ENCODE results near the gene NEURL1.
A peak's percentile ranks its signal among the peaks of the same experiment; 100 is the strongest.
"Not testable (repeated sequence)": the region's sequence is repeated elsewhere in the genome, so short reads cannot be mapped to it uniquely, and the experiment has no call there.

NEURL1 gene

DNA sequence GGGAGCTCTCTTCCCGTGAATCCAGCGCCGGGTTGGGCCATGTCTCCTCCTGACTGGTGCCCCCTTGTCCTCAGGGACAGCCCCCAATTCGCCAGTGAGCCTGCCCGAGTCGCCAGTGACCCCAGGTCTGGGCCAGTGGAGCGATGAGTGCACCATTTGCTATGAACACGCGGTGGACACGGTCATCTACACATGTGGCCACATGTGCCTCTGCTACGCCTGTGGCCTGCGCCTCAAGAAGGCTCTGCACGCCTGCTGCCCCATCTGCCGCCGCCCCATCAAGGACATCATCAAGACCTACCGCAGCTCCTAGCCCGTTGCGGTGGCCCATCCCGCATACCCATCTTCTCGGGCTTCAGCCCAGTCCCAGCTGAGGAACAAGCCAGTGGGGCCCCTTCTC, 96.6 kb downstream of the NEURL1 start:
- no peak for DNase-seq

DNA sequence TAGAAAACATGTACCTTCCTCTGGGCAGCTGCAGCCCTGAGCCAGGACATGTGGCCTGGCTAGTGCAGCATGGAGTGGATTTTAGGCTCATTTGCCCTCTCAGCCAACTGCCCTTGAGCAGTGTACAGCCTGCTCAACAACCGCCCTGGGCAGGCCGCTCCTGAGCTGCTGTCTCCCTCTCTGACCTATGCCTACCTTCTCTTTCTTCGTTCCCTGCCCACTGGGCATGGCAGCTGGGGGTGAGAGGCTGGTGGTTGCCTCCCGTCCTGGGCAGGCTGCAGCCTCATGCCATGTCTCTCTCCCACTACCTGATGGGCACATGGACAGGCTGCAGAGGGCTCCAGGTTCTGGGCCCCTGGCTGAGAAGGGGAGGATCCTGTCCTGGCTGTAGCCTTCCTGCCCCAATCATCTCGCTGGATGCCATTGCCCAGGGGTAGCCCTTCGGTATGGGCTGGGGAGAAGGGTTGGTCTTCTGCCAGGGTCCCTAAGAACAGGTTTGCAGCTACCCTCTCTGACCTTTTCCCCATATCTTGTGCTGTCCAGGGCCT, 97.3 kb downstream of the NEURL1 start:
- no peak for DNase-seq

DNA sequence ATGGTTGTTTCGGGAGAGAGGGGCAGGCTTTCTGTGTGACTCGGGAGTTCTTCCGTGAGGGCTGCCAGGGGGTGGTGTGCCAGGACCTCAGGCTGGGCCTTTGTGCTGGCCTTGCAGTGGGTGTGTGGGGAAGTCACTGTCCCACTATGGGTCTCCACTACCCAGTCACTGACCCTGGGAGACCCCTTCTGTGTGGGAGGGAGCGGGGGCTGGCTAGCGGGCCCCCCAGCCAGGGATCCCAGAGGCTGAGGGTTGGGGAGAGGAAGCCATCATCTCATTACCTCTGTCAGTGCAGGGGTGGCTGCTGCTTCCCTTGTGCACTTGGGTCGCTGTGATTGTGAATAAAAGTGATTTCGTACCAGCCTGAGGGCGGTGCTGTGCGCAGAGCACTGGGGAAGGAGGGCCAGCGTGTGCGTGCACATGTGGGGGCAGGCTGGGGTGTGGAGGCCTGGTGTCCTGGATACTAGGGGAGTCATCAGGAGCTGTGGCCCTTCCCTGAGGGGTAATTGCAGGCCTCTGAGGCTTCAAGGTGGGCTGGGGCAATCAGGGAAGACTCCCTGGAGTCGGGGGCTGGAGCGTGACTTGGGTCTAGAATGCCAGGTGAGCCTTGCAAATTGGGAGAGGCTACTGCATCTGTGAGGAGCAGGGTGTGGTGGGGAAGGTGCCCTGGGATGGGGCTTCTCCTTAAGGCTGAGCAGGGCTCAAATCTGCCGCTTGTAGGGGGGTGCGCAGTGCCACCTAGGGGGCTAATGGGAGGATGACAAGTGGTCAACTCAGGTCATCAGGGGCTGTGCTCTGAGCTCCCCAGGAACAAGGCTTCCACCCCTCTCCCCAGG, 98.9 kb downstream of the NEURL1 start:
- peak in 1 of 2 experiments; percentile 44 for DNase-seq

DNA sequence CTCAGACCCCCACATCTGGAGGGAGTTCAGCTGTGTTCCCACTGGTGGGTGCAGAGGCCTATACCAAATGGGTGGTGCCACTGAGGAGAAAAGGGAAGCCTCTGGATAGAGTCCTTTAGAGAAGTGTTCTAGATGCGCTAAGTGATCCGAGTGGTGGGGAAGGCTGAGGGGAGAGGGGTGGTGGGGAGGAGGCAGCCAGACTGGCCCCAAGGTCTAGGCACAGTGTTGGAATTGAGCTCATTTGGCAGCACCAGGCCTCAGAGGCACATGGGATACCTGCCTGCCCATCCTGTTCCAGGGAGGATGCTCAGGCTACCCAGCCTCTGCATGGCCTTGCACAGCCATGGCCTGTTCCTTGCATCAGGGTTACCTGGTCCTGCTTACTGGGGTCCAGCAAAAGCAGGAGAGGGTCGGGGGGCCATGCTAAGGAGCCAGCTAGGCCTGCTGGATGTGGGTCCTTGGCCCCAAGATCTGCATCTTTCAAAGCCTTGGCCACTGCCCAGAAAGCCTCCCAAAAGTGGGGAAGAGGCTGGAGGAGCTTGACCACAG, 99.6 kb downstream of the NEURL1 start:
- DNase-seq, result no peak

DNA sequence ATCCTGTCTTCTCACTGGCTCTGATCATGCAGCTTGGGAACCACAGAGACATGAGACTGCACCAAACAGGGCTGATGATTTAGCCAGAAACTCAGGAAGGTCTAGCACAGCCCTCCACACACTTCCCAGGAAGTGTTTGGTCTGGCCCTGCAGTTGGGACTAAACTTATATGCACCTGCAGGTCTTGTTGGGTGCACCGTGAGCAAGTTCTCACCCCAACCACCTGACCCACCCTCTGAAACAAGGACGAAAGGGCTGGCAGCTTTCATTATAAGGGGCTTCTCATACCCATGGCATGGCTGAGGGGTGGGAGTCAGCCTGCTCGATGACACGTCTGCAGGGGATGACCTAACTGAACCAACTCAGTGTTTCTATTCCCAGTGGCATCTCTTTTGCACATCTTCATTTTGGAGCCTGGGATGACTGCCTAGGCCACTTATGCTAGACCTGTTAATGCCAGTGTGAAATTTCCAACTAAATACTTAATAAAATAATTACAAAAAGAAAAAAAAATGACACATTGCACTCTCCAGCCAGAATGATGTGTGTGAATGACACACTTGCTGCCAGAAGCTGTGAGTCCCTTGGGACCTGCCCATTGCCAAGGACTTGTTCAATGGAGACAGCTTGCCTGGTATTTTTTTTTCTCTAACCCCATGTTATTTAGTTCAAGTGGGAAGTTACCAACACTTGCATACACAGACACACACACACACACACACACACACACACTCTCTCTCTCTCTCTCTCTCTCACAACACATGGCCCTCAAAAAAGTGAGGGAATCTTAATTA, 102.6 kb downstream of the NEURL1 start:
- no peak for DNase-seq

DNA sequence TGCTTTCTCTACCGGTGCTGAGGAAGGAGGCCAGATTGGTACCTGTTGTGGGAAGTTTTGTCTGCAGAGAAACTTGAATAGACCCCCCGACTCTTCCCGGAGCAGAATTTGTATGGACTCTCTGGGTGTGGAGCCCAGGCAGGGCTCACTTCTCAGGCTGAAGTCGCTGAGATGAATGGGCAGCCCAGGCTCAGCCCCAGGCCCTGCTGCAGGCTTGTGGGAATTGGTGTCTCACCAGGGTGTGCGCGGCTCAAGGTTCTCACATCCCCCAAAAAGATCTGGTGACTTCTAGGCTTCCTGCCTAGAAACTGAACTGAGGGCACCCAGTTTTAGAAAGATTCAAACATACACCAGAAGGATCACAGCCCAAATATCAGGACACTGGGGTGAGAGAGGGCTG, 103.5 kb downstream of the NEURL1 start:
- DNase-seq, result no peak

DNA sequence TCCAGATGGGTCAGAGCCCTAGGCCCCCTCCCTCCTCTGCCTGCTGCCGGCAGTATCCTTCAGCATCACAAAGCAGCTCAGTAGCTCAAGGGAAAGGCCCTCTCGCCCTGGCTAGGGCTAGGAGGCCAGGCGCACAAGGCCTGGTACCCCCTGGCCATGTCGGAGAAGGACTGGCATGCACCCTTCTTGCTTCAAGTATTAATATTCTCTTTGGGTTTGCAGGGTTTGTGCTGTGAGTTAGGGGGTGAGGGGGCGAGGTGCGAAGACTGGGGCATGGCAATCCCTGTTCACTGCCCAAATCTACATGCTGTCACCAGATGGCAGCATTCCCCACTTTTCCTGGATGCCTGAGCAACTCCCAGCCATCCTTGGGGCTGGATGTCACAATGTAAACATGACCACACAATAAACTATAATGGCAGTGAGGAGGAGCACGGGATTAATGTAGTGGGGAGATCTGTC, 105.2 kb downstream of the NEURL1 start:
- DNase-seq, result peak; percentile 33 to 81

DNA sequence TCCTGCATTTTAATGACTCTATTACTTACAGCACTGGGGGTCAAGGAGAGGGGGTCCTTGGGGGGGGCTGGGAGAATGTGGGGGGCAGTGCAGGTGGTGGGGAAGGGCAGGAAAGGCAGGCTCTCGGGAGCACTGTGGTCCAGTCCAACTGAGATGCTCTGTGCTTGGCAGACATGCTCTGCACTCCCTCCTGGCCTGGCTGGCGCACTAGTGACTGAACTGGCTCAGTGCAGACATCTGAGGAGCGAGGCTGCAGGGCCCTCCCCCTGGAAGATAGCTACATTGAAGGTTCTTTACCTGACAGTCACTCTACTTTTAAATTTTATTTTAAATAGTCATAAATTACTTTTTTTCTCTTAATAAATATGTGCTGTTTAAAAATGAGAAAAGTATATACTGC, 105.7 kb downstream of the NEURL1 start:
- no peak for DNase-seq

DNA sequence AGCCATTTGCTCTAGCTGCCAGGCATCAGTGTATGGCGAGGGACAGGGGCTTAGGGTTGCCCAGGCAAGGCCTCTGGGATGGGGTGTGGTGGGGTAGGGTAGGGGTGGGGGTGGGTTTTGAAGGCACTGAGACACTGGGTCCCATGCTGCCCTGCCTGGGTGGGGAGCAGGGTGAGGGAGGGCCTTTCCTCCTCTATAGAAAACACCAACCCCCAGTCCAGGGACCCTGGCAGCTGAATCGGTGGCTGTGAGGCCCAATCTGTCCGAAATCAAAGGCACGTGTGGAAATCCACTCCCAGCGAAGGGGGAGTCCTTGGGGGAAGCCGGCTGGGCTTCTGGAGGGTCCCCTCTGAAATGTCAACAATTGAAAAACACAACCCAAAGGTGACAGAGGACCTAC, 106.4 kb downstream of the NEURL1 start:
- DNase-seq, result no peak

DNA sequence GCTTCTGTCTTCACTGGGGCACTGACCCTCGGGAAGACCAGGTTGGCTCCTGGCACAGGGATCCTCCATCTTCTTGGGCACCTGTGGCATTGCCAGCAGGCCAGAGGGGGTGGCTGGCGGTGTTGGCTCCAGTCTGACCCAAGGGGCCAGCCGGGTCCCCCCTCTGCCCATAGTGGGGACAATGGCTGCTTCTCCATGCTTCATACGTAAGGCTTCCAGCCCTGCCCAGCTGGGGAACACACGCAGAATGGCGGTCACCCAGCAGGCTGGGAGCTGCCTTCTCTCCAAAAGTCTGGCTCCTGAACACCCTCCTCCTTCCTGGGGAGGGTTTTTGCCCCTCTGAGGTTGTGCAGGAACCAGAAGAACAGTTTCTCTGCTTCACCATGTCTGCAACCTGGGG, 106.8 kb downstream of the NEURL1 start:
- no peak for DNase-seq

DNA sequence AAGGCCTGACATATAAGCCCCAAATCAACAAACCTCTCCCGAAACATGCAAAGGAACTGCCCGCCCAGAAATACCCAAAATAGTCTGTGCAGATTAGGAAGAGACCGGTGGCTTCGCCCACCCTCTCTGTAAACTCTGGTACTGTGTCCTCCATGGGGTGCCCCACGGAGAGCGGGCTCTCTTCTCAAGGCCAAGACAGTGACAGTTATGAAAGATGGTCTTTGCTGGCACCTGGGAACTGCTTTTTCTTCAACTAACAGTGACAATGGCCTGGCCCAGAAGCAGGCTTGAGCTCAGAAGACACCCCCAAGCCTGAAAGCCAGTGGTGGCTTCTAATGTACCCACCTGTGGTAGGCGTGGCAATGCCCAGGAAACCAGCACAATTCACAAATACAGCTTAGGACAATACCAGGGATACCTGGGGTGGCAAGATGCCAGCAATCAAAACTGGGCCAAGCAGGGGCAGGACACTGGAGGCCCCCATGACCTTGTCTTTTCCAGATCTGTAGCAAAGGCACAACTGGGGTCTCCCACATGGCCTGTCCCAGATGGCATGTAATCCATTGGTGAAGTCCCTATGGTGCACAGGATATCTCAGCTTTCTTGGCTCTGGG, 107.6 kb downstream of the NEURL1 start:
- DNase-seq, result no peak

DNA sequence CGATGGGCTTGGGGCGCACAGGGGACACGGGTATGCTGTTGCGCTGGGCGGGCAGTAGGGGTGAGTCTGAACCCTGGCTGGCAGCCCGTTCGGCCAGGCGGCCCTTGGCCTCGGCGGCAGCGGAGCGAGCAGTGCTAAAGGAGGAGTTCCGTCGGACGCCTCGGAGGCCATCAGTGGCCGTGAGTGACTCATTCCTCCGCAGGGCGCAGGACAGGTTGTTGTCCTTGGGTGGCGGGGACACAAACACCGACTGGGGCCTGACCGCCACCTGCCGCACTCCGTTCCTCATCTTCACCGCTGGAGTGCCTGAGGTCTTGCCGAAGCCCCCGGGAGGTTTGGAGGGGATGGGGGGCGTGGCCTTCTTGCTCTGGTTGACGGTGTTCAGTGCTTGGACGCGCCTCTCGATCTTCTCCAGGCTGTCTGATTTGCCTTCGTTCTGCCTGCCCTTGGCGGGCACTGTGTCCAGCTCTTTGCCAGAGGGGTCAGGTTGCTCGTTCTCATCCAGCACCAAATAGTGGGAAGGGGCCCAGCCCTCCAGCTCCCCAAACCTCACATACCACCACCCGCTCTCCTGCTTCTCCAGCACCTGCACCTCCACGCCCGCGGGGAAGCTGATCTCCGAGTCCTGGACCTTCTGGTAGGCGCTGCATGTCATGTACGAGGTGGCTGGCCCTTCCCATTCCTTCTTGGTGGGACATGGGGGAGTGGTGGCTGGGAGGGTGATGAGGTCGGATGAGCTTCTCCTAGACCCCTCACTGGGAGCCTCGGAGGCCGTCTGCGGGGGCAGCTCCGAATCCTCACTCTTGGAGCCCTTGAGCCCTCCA, 108.7 kb downstream of the NEURL1 start:
- no peak for DNase-seq

DNA sequence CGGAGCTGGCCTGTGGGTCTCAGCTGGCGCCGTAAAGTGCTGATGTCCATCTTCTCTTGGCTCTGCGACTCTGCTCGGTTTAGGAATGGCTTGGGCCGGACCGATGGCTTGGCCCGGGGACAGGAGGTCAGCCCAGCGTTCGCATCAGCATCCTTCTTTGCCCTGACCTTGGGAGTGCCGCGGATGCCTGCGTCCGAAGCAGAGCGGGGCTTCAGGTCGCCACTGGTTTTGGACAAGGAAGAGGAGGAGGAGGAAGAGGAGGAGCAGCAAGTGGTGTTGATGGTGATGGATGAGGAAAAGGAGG, 109.3 kb downstream of the NEURL1 start:
- DNase-seq, result no peak

DNA sequence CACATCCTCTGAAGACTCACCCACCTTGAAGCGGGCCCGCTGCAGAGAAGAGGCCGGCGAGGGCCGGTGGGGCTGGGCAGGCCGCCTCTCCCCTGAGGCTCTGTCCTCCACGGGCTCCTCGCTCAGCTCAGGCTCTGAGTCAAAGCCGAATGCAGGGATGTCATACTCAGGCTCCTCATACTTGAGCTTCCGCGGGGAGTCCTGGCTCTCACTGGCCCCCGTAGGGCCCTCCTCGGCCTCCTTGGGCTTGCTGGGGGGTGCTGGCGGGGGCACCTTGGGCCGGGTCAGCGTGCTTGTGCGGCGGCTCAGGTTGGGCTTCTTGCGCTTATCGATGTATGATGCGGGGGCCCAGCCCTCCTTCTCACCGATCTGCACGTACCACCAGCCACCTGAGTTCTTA, 109.9 kb downstream of the NEURL1 start:
- DNase-seq, result no peak

DNA sequence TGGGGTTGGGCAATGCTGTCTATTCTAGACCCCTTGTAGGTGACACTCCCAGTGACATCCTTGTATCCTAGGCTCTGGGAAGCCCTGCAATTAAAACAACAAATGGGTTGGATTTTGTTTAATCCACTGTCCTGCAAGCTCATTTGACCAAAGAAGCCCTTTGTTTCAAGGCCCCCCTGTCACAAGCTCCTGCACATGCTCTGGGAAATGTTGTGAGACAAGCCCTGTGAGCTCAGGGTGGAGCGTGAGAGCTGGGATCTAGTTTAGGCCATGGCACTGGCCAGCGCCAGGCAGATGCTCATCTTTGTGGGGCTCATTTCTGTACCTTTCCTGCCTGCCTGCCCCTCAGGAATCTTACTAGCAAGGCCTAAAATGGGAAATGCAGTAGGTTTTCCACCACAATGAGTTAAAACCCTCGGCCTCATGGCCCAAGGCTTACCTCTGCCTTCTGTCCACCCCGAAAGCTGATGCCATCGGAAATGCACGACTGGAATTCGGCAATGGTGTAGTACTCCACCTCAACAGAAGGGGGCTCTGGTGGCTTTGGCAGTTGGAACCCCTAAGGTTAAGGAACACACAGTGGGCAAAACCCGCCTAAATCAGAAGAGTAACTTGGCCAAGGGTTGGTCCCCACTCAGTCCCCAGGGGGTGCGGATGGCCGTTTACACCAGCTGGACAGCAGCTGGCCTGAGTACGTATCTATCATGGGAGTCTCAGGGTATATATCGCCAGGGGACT, 112.0 kb downstream of the NEURL1 start:
- DNase-seq, result peak; percentile 4 to 25

DNA sequence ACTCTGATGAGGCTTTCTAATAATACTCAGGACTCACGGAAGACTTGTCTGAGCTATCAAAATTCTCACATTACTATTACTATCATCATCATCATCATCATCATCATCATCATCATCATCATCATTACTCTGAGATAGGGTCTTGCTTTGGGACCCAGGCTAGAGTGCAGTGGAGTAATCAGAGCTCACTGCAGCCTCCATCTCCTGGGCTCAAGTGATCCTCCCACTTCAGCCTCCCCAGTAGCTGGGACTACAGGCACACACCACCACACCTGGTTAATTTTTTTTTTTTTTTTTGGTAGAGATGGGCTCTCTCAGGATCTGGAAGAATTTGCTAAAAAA, 112.6 kb downstream of the NEURL1 start:
- not testable (repeated sequence) for DNase-seq

DNA sequence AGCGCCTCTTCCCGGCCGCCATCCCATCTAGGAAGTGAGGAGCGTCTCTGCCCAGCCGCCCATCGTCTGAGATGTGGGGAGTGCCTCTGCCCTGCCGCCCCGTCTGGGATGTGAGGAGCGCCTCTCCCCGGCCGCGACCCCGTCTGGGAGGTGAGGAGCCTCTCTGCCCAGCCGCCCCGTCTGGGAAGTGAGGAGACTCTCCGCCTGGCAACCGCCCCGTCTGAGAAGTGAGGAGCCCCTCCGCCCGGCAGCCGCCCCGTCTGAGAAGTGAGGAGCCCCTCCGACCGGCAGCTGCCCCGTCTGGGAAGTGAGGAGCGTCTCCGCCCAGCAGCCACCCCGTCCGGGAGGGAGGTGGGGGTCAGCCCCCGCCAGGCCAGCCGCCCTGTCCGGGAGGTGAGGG, 113.5 kb downstream of the NEURL1 start:
- not testable (repeated sequence) for DNase-seq

DNA sequence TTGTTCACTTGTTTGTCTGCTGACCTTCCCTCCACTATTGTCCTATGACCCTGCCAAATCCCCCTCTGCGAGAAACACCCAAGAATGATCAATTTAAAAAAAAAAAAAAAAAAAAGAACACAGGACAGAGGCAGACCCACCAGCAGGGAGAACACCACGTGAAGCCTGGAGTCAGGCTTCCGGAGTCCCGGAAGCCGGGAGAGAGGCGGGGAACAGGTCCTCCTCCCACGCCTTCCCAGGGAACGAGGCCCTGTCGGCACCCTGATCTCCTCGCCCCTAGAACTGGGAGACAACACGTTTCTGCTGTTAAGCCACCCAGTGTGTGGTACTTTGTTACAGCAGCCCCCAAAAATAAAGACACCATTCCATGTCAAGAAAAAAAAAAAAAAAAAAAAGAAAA, 114.6 kb downstream of the NEURL1 start:
- not testable (repeated sequence) for DNase-seq

DNA sequence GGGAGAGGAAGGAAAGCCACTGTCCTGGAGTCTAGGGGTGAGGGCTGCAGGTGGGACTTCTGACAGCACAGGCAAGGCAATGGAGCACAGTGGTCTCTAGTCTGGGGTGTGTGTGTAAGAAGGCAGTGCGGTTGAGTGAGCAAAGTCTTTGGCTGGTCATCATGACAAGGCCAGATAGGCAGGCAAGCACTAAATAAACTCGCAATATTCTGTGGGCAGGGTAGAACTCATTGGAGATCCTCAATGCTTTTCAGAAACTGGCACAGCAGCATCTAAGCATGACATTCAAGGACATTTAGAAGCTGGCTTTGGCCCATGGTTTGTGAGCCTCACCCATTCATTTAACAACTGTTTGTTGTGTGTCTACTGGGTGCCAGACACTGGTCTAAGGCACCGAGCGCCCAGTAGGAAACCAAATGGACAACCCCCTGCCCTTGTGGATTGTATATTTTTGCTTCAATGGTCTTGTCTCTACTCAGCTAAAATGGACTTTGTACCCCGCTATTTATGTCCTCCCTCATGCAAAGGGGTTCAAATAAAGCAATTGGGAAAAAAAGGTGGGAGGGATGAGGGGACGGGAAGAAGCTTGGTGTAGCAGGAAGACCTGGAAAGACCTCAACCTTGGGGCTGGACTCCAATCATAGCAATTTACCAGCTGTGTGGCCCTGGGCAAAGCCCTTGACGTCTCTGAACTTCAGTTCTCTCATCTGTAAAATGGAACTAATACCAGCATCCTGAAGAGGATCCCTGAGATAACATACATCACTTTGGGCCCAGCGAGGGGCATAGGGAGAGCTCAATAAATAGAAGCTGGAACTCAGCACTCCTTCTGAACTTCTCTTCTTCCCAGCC, 116.0 kb downstream of the NEURL1 start:
- no peak for DNase-seq

DNA sequence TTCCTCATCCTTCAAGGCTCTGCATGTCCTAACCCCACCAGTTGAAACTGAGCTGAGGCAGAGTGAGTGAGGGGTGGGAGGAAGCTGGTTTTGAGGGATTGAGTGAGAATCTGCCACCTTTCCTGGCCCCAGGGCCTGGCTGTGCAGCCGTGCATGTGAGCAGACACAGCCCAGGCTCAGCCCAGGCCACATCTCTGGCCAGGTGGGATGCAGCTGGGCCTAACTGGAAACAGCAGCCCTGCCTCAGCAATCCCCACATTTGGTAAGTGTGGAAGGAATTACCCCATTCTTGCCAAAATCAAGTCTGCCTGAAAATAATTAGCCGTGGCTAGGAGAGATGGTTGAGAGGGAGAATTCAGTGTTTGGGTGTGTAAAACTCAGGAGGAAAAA, 116.6 kb downstream of the NEURL1 start:
- DNase-seq, result no peak

Measured in NCI-H2081 (cell line).